SK-N-SH (cell line): ENCODE results near the gene TMOD2. TPM values are rescaled to one million over a fixed set of nuclear protein-coding genes. Genes with fewer than 3 reads are reported as not detected.

ENCODE experiments used
- CTCF ChIA-PET: fragments of 300-600, 350-600 bp; formaldehyde crosslinking; extraction: SDS; loops from one replicate; lab custom pipeline; 2021; lab: Yijun Ruan, JAX
- POLR2A ChIA-PET: fragments of 350-600 bp; sonication (Branson Sonifier 250); formaldehyde crosslinking; extraction: SDS; loops from one replicate; lab custom pipeline; 2020; ENCODE audit warnings: antibody characterized with exemption, inconsistent platforms; lab: Yijun Ruan, JAX
- DNase-seq: peaks from one replicate; pipeline ENCODE4 v3.0.0; 2012
- H2AFZ ChIP-seq: fragments of 200-600 bp; sonication (generic); 2 replicates; pipeline ENCODE4 v1.8.1; 2016; ENCODE audit warnings: antibody characterized with exemption, mild to moderate bottlenecking, low read depth
- H3F3A ChIP-seq: fragments of 200-600 bp; sonication (generic); replicated peaks from 2 replicates; pipeline ENCODE3; 2016; ENCODE audit warnings: antibody characterized with exemption, mild to moderate bottlenecking; ENCODE audit not compliant: insufficient read depth
- H3K27ac ChIP-seq, 2 experiments: fragments of 200-500 bp in 1 of 2; fragments of 200-600 bp in 1 of 2; sonication (Bioruptor generic) in 1 of 2; sonication (generic), shearing (Covaris generic) in 1 of 2; 2 replicates each; pipeline versions ENCODE4 v1.5.1 to v1.6.1; 2014 to 2016; ENCODE audit warnings: low read depth in 2 of 2, inconsistent platforms in 1 of 2, low read length in 1 of 2, mild to moderate bottlenecking in 1 of 2, mixed read lengths in 1 of 2
- H3K27me3 ChIP-seq: fragments of 200-600 bp; sonication (generic), shearing (Covaris generic); 2 replicates; pipeline ENCODE4 v1.6.1; 2016; ENCODE audit warnings: mixed run types; ENCODE audit not compliant: insufficient read depth
- H3K36me3 ChIP-seq, 2 experiments: fragments of 200-500 bp in 1 of 2; fragments of 200-600 bp in 1 of 2; sonication (Bioruptor generic) in 1 of 2; sonication (generic) in 1 of 2; replicated peaks in 1 of 2; 2 replicates each; pipeline versions ENCODE3 to v1.5.1; 2014 to 2016; ENCODE audit warnings: low read length in 1 of 2, mild to moderate bottlenecking in 1 of 2; ENCODE audit not compliant: insufficient read depth in 2 of 2, control insufficient read depth in 1 of 2
- H3K4me1 ChIP-seq, 2 experiments: fragments of 200-500 bp in 1 of 2; fragments of 200-600 bp in 1 of 2; sonication (Bioruptor generic) in 1 of 2; sonication (generic), shearing (Covaris generic) in 1 of 2; 2 replicates each; pipeline versions ENCODE4 v1.5.1 to v1.6.1; 2014 to 2016; ENCODE audit warnings: low read depth in 1 of 2, low read length in 1 of 2, mixed run types in 1 of 2; ENCODE audit not compliant: insufficient read depth in 2 of 2, control insufficient read depth in 1 of 2
- H3K4me2 ChIP-seq: fragments of 200-600 bp; sonication (generic), shearing (Covaris generic); 2 replicates; pipeline ENCODE4 v1.6.1; 2017; ENCODE audit warnings: mixed run types
- H3K4me3 ChIP-seq, 2 experiments: fragments of 200-500 bp in 1 of 2; fragments of 200-600 bp in 1 of 2; sonication (Bioruptor generic) in 1 of 2; sonication (generic), shearing (Covaris generic) in 1 of 2; 2 replicates each; pipeline versions ENCODE4 v1.5.1 to v1.8.1; 2014 to 2016; ENCODE audit warnings: low read depth in 2 of 2, inconsistent platforms in 1 of 2, low read length in 1 of 2, mild to moderate bottlenecking in 1 of 2, mixed read lengths in 1 of 2, moderate library complexity in 1 of 2
- H3K79me2 ChIP-seq: fragments of 200-600 bp; sonication (generic); 2 replicates; pipeline ENCODE4 v1.8.1; 2017; ENCODE audit warnings: mild to moderate bottlenecking; ENCODE audit not compliant: insufficient read depth
- H3K9ac ChIP-seq: fragments of 200-600 bp; sonication (generic); 2 replicates; pipeline ENCODE4 v1.6.1; 2017; ENCODE audit warnings: mixed run types
- H3K9me2 ChIP-seq: fragments of 200-600 bp; sonication (generic); 2 replicates; pipeline ENCODE4 v1.6.1; 2017; ENCODE audit warnings: mixed run types
- H3K9me3 ChIP-seq: fragments of 200-600 bp; sonication (generic); 2 replicates; pipeline ENCODE4 v1.6.1; 2017; ENCODE audit warnings: mixed run types, mild to moderate bottlenecking, moderate library complexity
- H4K20me1 ChIP-seq: fragments of 200-600 bp; sonication (generic); 2 replicates; pipeline ENCODE4 v1.6.1; 2017; ENCODE audit warnings: mild to moderate bottlenecking, mixed run types; ENCODE audit not compliant: insufficient read depth
- EZH2phosphoT487 ChIP-seq: fragments of 200-600 bp; sonication (generic); IDR thresholded peaks from 2 replicates; pipeline ENCODE4 v1.6.1; 2017; ENCODE audit warnings: low read depth, mixed run types, mild to moderate bottlenecking, antibody characterized with exemption, moderate library complexity, borderline replicate concordance
- FOXJ3 ChIP-seq: sonication (generic); formaldehyde crosslinking; IDR thresholded peaks from 2 replicates; pipeline ENCODE4 v1.5.1; 2020; ENCODE audit warnings: mild to moderate bottlenecking, missing genetic modification reagents
- FOXM1 ChIP-seq: IDR thresholded peaks from 2 replicates; pipeline ENCODE4 v1.4.0; 2012; ENCODE audit warnings: low read depth, mild to moderate bottlenecking
- GATA2 ChIP-seq: sonication (generic); formaldehyde crosslinking; IDR thresholded peaks from 2 replicates; pipeline ENCODE4 v1.5.0; 2020; ENCODE audit warnings: mild to moderate bottlenecking, missing genetic modification reagents
- JUND ChIP-seq: IDR thresholded peaks from 2 replicates; pipeline ENCODE4 v1.4.0; 2012
- MAX ChIP-seq: IDR thresholded peaks from 2 replicates; pipeline ENCODE4 v1.4.0; 2012; ENCODE audit warnings: low read depth
- MEF2A ChIP-seq: IDR thresholded peaks from 2 replicates; pipeline ENCODE4 v1.4.0; 2012; ENCODE audit warnings: low read depth, borderline replicate concordance
- MXI1 ChIP-seq: IDR thresholded peaks from 2 replicates; pipeline ENCODE4 v1.6.1; 2012; ENCODE audit warnings: mild to moderate bottlenecking, low read depth, low read length, improper control_type of control experiment
- NFIC ChIP-seq: IDR thresholded peaks from 2 replicates; pipeline ENCODE4 v1.4.0; 2012; ENCODE audit warnings: borderline replicate concordance
- RAD21 ChIP-seq: IDR thresholded peaks from 2 replicates; pipeline ENCODE4 v1.6.1; 2012; ENCODE audit warnings: mild to moderate bottlenecking, low read length
- RCOR1 ChIP-seq: fragments of 150-350 bp; IDR thresholded peaks from 2 replicates; pipeline ENCODE4 v1.6.1; 2017; ENCODE audit warnings: antibody characterized with exemption, low read length
- RXRA ChIP-seq: IDR thresholded peaks from 2 replicates; pipeline ENCODE4 v1.4.0; 2012; ENCODE audit warnings: low read depth, mild to moderate bottlenecking, borderline replicate concordance
- SIN3A ChIP-seq: IDR thresholded peaks from 2 replicates; pipeline ENCODE4 v1.6.1; 2012; ENCODE audit warnings: low read depth, mild to moderate bottlenecking, low read length, moderate library complexity, borderline replicate concordance
- SMC3 ChIP-seq: IDR thresholded peaks from 2 replicates; pipeline ENCODE4 v1.6.1; 2012; ENCODE audit warnings: low read depth, low read length, improper control_type of control experiment
- TAF1 ChIP-seq: IDR thresholded peaks from 2 replicates; pipeline ENCODE4 v1.6.1; 2012; ENCODE audit warnings: low read depth, mild to moderate bottlenecking, low read length, moderate library complexity, borderline replicate concordance
- TEAD4 ChIP-seq: IDR thresholded peaks from 2 replicates; pipeline ENCODE4 v1.4.0; 2012; ENCODE audit warnings: mild to moderate bottlenecking, borderline replicate concordance; ENCODE audit not compliant: insufficient read depth
- USF1 ChIP-seq: IDR thresholded peaks from 2 replicates; pipeline ENCODE4 v1.4.0; 2012; ENCODE audit warnings: low read depth, borderline replicate concordance
- YY1 ChIP-seq: IDR thresholded peaks from 2 replicates; pipeline ENCODE4 v1.4.0; 2012; ENCODE audit warnings: low read depth, mild to moderate bottlenecking
- WGBS: methylation state at CpG from one replicate; pipeline ENCODE4 v1.1.6; 2017; ENCODE audit warnings: low lambda C conversion rate; 5-methylcytosine and 5-hydroxymethylcytosine counted together
- polyA plus RNA-seq, 3 experiments: library from polyadenylated mRNA; depleted of rRNA; stranded (reverse); fragments of >200 nt; gene quantifications; 2 replicates each; pipeline ENCODE4 v1.2.3, GENCODE V29; 2012
- TF ChIP-seq, protein P1 (sequence below): IDR thresholded peaks from 2 replicates; pipeline ENCODE4 v1.4.0; 2012; ENCODE audit warnings: low read depth, borderline replicate concordance
- TF ChIP-seq, protein P2 (sequence below): fragments of 200-600 bp; sonication (generic); IDR thresholded peaks from 2 replicates; pipeline ENCODE4 v1.6.1; 2017; ENCODE audit warnings: antibody characterized with exemption, mild to moderate bottlenecking, moderate library complexity
- TF ChIP-seq, protein P3 (sequence below): IDR thresholded peaks from 2 replicates; pipeline ENCODE4 v1.6.1; 2012; ENCODE audit warnings: mild to moderate bottlenecking, low read depth, low read length, moderate library complexity

The TMOD2 gene
- polyA plus RNA-seq, 1 of the 3 experiments (the other 2 are of a cell fraction): 2.7 TPM

DNA sequence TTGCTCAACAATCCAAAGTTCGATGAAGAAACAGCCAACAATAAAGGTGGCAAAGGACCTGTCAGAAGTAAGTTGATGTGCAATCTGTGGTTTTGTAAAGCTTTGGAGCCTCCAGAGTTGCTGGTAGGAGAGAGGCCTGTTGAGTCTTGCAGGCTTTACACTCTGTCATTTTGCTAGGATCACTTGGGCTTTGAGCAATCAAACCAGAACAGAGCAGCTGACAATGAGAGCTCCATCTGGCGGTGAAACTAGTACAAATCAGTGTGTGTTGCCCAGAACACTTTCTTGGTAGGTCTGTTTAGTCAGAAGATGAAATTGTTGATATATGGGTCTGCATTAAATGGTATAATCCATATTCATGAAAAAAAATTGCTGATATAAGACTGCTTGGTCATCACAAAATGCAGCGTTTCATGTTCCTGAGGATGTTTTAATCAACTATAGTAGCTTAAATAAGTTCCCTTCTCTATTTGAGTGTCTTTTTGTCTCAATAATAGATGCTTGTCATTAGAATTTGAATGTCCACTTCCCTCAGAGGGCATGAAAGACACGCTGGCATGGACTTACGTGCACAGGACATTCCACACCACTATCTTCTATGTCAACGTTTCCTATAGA, 25.7 kb downstream of the TMOD2 start:
- DNase-seq: peak; percentile 66
- POLR2A ChIA-PET: interaction anchor here (1.4 to 2.3 kb wide), 2 partner anchors 96 to 127 kb away, joined by 5 to 11 read pairs; partner anchors contain the start of gene SCG3

More for the DNA sequence above, 25.7 kb downstream of the TMOD2 start:
- peaks cover 2% of the 10 kb centered on the region for H3F3A ChIP-seq
- no peak overlapping the region for H3K27ac ChIP-seq
- no peak overlapping the region for H2AFZ ChIP-seq
- H3K27me3 ChIP-seq: no peaks in the 10 kb centered on the region
- H3K4me3 ChIP-seq: no peak overlapping the region
- no peak overlapping the region for H3K4me2 ChIP-seq
- H3K9ac ChIP-seq: no peak overlapping the region
- no peaks in the 10 kb centered on the region for H3K79me2 ChIP-seq
- TF ChIP-seq MAX (no peak), TEAD4 (no peak), FOXM1 (no peak), TAF1 (no peak), YY1 (no peak), NFIC (no peak), JUND (no peak), RCOR1 (no peak), MEF2A (no peak), EZH2phosphoT487 (no peak), SMC3 (peak; percentile 89), RXRA (no peak), MXI1 (no peak), SIN3A (no peak), USF1 (no peak), GATA2 (CRISPR knock-in tag) (no peak), RAD21 (peak; percentile 77), FOXJ3 (CRISPR knock-in tag) (no peak)
- TF ChIP-seq, protein P1, sequence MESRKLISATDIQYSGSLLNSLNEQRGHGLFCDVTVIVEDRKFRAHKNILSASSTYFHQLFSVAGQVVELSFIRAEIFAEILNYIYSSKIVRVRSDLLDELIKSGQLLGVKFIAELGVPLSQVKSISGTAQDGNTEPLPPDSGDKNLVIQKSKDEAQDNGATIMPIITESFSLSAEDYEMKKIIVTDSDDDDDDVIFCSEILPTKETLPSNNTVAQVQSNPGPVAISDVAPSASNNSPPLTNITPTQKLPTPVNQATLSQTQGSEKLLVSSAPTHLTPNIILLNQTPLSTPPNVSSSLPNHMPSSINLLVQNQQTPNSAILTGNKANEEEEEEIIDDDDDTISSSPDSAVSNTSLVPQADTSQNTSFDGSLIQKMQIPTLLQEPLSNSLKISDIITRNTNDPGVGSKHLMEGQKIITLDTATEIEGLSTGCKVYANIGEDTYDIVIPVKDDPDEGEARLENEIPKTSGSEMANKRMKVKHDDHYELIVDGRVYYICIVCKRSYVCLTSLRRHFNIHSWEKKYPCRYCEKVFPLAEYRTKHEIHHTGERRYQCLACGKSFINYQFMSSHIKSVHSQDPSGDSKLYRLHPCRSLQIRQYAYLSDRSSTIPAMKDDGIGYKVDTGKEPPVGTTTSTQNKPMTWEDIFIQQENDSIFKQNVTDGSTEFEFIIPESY: no peak
- TF ChIP-seq, protein P2, sequence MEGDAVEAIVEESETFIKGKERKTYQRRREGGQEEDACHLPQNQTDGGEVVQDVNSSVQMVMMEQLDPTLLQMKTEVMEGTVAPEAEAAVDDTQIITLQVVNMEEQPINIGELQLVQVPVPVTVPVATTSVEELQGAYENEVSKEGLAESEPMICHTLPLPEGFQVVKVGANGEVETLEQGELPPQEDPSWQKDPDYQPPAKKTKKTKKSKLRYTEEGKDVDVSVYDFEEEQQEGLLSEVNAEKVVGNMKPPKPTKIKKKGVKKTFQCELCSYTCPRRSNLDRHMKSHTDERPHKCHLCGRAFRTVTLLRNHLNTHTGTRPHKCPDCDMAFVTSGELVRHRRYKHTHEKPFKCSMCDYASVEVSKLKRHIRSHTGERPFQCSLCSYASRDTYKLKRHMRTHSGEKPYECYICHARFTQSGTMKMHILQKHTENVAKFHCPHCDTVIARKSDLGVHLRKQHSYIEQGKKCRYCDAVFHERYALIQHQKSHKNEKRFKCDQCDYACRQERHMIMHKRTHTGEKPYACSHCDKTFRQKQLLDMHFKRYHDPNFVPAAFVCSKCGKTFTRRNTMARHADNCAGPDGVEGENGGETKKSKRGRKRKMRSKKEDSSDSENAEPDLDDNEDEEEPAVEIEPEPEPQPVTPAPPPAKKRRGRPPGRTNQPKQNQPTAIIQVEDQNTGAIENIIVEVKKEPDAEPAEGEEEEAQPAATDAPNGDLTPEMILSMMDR: peak; percentile 83
- TF ChIP-seq, protein P3, sequence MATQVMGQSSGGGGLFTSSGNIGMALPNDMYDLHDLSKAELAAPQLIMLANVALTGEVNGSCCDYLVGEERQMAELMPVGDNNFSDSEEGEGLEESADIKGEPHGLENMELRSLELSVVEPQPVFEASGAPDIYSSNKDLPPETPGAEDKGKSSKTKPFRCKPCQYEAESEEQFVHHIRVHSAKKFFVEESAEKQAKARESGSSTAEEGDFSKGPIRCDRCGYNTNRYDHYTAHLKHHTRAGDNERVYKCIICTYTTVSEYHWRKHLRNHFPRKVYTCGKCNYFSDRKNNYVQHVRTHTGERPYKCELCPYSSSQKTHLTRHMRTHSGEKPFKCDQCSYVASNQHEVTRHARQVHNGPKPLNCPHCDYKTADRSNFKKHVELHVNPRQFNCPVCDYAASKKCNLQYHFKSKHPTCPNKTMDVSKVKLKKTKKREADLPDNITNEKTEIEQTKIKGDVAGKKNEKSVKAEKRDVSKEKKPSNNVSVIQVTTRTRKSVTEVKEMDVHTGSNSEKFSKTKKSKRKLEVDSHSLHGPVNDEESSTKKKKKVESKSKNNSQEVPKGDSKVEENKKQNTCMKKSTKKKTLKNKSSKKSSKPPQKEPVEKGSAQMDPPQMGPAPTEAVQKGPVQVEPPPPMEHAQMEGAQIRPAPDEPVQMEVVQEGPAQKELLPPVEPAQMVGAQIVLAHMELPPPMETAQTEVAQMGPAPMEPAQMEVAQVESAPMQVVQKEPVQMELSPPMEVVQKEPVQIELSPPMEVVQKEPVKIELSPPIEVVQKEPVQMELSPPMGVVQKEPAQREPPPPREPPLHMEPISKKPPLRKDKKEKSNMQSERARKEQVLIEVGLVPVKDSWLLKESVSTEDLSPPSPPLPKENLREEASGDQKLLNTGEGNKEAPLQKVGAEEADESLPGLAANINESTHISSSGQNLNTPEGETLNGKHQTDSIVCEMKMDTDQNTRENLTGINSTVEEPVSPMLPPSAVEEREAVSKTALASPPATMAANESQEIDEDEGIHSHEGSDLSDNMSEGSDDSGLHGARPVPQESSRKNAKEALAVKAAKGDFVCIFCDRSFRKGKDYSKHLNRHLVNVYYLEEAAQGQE: no peak
- no peaks in the 10 kb centered on the region for H4K20me1 ChIP-seq
- no peaks in the 10 kb centered on the region for H3K9me2 ChIP-seq
- peaks cover 0 to 3% of the 10 kb centered on the region in 2 experiments; a peak in 1 of 4 replicates for H3K4me1 ChIP-seq
- WGBS: 58% methylated on average over 6 of the region's 6 CpGs
- H3K36me3 ChIP-seq: peaks cover 21 to 26% of the 10 kb centered on the region in 2 experiments
- CTCF ChIA-PET: interaction anchor here (0.6 to 9.5 kb wide), 63 partner anchors 9 to 958 kb away, joined by 3 to 313 read pairs (median 6); partner anchors contain the start of genes DMXL2, LYSMD2 and SCG3
- H3K9me3 ChIP-seq: no peaks in the 10 kb centered on the region
